Osteoblast (primary cell): ENCODE data around the gene ENAH. TPM values are rescaled to one million over a fixed set of nuclear protein-coding genes. Genes with fewer than 3 reads are reported as not detected.

Source experiments
- DNase-seq: peaks from one replicate; pipeline ENCODE4 v3.0.0; 2011; ENCODE audit warnings: low spot score, mixed read lengths; ENCODE audit not compliant: insufficient read length; ENCODE audit errors: missing footprints
- H2AFZ ChIP-seq: 2 replicates; pipeline ENCODE4 v1.6.0; 2011; ENCODE audit warnings: mild to moderate bottlenecking, low read length
- H3K27ac ChIP-seq: 2 replicates; pipeline ENCODE4 v1.5.1; 2011; ENCODE audit warnings: mild to moderate bottlenecking, low read depth, low read length, moderate library complexity
- H3K27me3 ChIP-seq: 2 replicates; pipeline ENCODE4 v1.6.0; 2012; ENCODE audit warnings: mild to moderate bottlenecking, control low read depth, inconsistent platforms, low read length, moderate library complexity; ENCODE audit not compliant: insufficient read depth
- H3K36me3 ChIP-seq: 2 replicates; pipeline ENCODE4 v1.5.1; 2011; ENCODE audit warnings: mild to moderate bottlenecking, low read length, control low read depth, moderate library complexity; ENCODE audit not compliant: insufficient read depth
- H3K4me1 ChIP-seq: 2 replicates; pipeline ENCODE4 v1.5.1; 2011; ENCODE audit warnings: mild to moderate bottlenecking, low read length, control low read depth, moderate library complexity; ENCODE audit not compliant: insufficient read depth
- H3K4me2 ChIP-seq: 2 replicates; pipeline ENCODE4 v1.6.0; 2011; ENCODE audit warnings: mild to moderate bottlenecking, low read length; ENCODE audit not compliant: insufficient read depth
- H3K4me3 ChIP-seq: fragments of 200-600 bp; sonication (generic); 3 replicates; pipeline ENCODE4 v1.5.1; 2012; ENCODE audit warnings: mild to moderate bottlenecking, low read length, inconsistent platforms; ENCODE audit not compliant: insufficient read depth
- H3K79me2 ChIP-seq: 2 replicates; pipeline ENCODE4 v1.6.0; 2012; ENCODE audit warnings: mild to moderate bottlenecking, low read length, control low read depth, inconsistent platforms; ENCODE audit not compliant: insufficient read depth
- H3K9me3 ChIP-seq: 2 replicates; pipeline ENCODE4 v1.5.1; 2011; ENCODE audit warnings: low read depth, low read length, control low read depth
- H4K20me1 ChIP-seq: 2 replicates; pipeline ENCODE4 v1.6.0; 2012; ENCODE audit warnings: mild to moderate bottlenecking, low read length, control low read depth; ENCODE audit not compliant: insufficient read depth
- total RNA-seq: library from RNA; depleted of rRNA; stranded (reverse); fragments of >200 nt; gene quantifications from 2 replicates; pipeline ENCODE4 v1.2.3, GENCODE V29; 2012
- TF ChIP-seq, protein P1 (sequence below): IDR thresholded peaks from 2 replicates; pipeline ENCODE4 v1.5.1; 2011; ENCODE audit warnings: mild to moderate bottlenecking, low read depth, low read length, moderate library complexity; ENCODE audit errors: extremely low read depth

Gene ENAH
- total RNA-seq, 1 donor, result 453 TPM

DNA sequence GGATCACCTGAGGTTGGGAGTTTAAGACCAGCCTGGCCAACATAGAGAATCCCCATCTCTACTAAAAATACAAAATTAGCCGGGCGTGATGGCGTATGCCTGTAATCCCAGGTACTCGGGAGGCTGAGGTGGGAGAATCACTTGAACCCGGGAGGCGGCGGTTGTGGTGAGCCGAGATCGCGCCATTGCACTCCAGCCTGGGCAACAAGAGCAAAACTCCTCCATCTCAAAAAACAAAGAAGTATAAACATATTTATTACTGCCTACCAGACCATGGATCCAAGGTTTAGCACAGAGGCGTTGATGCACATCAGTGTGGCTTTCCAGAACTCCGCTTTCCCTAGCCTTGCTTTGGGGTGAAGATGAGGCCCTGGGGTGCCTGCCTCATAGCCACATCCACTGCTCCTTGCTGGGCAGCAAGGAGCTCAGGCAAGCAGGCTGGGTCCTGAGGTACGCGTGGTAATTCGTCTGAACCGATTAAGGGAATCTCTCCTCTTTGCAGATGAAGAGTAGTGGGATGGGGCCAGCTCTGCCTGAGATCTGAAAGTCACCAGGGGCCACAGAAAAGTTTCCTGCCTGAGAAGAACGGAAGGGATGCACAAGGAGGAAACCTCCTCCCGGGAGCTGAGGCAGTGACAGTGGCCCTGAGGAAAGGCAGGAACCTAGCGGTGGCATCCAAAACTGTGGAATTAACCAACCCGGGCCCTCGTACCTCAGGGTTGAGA is 172.8 kb downstream of the ENAH start:
- Histone ChIP-seq H2AFZ (no peak overlapping the region), H3K36me3 (no peaks in the 10 kb centered on the region), H4K20me1 (peaks cover 3% of the 10 kb centered on the region), H3K4me1 (peaks cover 10% of the 10 kb centered on the region), H3K4me2 (no peak overlapping the region), H3K79me2 (no peaks in the 10 kb centered on the region), H3K4me3 (no peak overlapping the region), H3K9me3 (no peaks in the 10 kb centered on the region), H3K27ac (no peak overlapping the region), H3K27me3 (no peaks in the 10 kb centered on the region)
- peak; percentile 17 for DNase-seq
- TF ChIP-seq, protein P1, sequence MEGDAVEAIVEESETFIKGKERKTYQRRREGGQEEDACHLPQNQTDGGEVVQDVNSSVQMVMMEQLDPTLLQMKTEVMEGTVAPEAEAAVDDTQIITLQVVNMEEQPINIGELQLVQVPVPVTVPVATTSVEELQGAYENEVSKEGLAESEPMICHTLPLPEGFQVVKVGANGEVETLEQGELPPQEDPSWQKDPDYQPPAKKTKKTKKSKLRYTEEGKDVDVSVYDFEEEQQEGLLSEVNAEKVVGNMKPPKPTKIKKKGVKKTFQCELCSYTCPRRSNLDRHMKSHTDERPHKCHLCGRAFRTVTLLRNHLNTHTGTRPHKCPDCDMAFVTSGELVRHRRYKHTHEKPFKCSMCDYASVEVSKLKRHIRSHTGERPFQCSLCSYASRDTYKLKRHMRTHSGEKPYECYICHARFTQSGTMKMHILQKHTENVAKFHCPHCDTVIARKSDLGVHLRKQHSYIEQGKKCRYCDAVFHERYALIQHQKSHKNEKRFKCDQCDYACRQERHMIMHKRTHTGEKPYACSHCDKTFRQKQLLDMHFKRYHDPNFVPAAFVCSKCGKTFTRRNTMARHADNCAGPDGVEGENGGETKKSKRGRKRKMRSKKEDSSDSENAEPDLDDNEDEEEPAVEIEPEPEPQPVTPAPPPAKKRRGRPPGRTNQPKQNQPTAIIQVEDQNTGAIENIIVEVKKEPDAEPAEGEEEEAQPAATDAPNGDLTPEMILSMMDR, result no peak

DNA sequence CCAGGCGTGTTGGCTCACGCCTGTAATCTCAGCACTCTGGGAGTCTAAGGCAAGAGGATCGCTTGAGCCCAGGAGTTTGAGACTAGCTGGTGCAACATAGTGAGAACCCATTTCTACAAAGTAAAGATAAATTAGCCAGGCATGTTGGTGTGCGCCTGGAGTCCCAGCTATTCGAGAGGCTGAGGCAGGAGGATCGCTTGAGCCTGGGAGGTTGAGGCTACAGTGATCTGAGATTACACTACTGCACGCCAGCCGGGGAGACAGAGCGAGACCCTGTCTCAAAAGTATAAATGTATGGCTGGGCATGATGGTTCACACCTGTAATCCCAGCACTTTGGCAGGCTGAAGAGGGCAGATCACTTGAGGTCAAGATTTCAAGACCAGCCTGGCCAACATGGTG is 173.6 kb downstream of the ENAH start:
- Histone ChIP-seq H3K27ac (no peak overlapping the region), H4K20me1 (no peaks in the 10 kb centered on the region), H3K4me3 (no peak overlapping the region), H3K4me2 (no peak overlapping the region), H3K4me1 (peaks cover 12% of the 10 kb centered on the region), H2AFZ (no peak overlapping the region), H3K36me3 (no peaks in the 10 kb centered on the region), H3K79me2 (no peaks in the 10 kb centered on the region), H3K9me3 (no peaks in the 10 kb centered on the region), H3K27me3 (no peaks in the 10 kb centered on the region)
- TF ChIP-seq, protein P1, result no peak
- no peak for DNase-seq

DNA sequence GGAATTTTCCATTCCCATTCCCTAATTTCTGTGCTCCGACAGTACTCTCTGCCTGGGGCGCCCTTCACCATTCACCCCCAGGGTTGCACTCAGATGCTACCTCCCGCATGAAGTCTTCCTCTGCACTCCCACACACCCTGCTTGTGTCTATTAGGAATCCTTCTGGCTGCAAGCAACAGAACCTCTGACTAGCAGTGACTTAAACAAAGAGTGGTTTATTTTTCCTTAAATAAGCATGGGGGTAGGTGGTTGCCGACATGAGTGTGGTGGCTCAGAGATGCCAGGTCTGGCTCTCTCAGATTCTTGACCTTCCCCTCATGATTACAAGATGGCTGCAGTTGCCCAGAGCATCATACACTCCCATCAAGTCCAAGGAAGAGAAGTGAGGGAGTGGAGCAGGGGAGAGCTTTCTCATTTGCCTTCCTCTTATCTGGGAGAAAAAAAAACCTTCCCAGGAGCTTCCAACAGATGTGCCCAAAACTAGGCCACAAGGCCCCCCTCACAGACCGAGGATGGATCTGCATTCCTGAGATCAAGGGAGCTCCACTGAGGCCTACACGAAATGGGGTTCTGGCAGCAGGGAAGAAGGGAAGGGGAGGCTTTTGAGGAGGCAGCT is 175.5 kb downstream of the ENAH start:
- Histone ChIP-seq H3K79me2 (no peaks in the 10 kb centered on the region), H3K4me1 (peaks cover 6% of the 10 kb centered on the region), H3K4me3 (no peak overlapping the region), H3K27me3 (no peaks in the 10 kb centered on the region), H3K9me3 (no peaks in the 10 kb centered on the region), H3K36me3 (no peaks in the 10 kb centered on the region), H4K20me1 (no peaks in the 10 kb centered on the region), H3K27ac (no peak overlapping the region), H3K4me2 (no peak overlapping the region), H2AFZ (no peak overlapping the region)
- peak; percentile 85 for DNase-seq
- TF ChIP-seq, protein P1, result no peak

DNA sequence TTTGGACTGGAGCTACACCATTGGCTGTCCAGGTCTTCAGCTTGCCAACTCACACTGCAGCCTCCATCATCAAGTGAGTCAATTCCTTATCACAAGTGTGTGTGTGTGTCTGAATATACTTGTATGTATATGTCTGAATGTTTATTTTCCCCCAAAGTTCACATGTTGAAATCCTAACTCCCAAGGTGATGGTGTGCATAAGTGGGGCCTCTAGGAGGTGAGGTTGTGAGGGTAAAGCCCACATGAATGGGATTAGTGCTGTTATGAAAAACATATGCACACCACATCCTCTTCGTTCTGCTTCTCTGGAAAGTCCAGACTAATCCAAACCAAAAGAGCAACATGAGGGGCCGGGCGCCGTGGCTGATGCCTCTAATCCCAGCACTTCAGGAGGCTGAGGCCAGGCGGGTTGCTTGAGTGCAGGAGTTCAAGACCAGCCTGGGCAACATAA is 176.4 kb downstream of the ENAH start:
- Histone ChIP-seq H3K4me3 (no peak overlapping the region), H3K27me3 (no peaks in the 10 kb centered on the region), H3K9me3 (no peaks in the 10 kb centered on the region), H3K79me2 (no peaks in the 10 kb centered on the region), H3K4me1 (peaks cover 3% of the 10 kb centered on the region), H3K27ac (no peak overlapping the region), H4K20me1 (no peaks in the 10 kb centered on the region), H3K4me2 (no peak overlapping the region), H2AFZ (no peak overlapping the region), H3K36me3 (no peaks in the 10 kb centered on the region)
- DNase-seq, result peak; percentile 48
- TF ChIP-seq, protein P1, result no peak
